Islet of Langerhans (tissue), 1 donor: ENCODE measurements around the gene OSCAR.

Source experiments
- FAIRE-seq: peaks from one replicate; lab custom pipeline; 2011; peaks lifted over from hg19 to GRCh38; lab: Jason Lieb, UNC

OSCAR gene

DNA sequence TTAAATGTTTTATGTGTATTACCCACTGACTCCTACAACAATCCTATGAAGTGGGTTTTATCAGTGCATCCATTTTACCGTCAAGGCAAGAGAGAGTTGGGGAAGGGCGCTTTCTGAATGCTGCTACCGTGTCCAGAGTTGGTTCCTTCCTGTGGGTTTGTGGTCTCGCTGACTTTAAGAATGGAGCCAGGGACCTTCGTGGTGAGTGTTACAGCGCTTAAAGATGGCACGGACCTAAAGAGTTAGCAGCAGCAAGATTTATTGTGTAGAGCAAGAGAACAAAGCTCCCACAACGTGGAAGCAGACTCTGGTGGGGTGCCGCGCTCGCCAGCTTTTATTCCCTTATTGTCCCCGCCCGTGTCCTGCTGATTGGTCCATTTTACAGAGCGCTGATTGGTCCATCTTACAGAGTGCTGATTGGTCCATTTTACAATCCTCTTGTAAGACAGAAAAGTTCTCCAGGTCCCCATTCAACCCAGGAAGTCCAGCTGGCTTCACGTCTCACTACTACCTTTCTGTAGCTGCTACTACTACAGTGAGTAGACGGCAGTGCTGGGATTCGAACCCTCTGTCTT, 6.1 kb downstream of the OSCAR start:
- FAIRE-seq: no peak

DNA sequence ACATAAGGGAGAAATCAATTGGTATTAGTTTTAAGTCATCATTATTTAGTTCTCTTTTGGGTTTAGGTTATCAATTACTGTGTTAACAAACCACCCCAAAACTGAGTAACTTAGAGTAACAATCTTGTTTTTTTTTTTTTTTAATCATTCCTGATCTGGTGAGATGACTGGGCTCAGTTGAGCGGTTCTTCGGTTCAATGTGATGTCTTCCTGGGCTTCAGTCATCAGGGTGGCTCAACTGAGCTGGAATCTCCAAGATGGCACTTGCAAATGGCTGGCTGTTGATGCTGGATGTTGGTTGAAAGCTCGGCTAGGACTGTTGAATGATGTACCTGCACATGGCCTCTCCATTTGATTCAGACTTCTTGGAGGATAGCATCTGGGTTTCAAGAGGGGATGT, 16.2 kb downstream of the OSCAR start:
- no peak for FAIRE-seq

DNA sequence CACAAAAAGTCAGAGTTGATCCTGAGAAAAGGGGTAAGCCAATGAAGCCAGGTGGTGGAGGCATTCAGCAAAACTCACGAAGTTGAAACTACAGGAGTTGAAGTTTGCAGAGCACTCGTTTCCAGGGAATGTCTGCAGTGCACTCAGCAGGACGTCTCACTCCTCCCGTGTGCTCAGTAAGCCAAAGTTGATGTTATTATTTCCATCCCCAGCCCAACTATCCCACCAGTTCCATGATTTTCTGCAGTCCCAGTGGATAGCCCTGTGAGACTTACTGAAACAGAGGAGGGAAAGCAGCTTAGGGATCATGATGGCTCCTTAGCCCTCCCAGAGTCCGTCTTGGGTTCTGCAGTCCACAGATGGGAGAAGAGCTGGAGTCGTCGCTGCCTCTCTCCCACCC, 19.6 kb downstream of the OSCAR start, which contains the start of gene TARM1:
Gene TARM1 (minus strand): TSS at position 334 of the 400 bp plus-strand sequence. CDS start 25 bp downstream, at position 309.
- FAIRE-seq: no peak

DNA sequence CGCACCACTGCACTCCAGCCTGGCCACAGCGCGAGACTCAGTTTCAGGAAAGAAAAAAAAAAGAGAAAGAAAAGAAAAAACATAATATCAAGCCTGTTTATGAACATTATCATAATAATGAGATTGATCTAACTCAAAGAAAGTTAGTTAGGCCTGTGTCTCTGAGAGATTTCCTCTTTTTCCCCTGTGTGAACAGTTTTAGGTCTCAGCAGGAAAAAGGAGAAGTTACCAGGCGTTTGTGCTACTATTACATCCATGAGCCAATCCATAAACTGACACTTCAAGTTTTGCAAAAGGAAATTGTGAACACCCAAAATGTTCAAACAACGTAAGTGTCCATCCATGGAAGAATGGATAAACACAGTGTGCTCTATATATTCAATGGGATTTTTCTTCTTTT, 23.3 kb downstream of the OSCAR start:
- FAIRE-seq: no peak

DNA sequence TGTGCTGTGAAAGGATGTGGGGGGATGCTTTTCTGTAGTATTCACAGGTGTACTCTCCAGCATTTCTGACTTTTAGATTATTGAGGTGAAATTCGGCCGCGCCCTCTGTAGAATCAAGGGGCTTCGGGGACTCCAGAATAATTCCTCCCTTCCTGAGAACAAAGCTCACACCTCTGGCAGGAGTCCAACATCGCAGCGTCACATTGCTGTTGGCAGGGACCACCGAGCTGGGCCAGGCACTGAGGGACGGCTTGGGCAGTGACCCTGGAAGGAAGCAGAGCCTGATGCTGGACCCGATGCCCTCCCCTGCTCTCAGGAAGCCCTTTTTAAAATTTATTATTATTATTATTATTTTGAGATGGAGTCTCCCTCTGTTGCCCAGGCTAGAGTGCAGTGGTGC, 25.8 kb downstream of the OSCAR start:
- FAIRE-seq: no peak

DNA sequence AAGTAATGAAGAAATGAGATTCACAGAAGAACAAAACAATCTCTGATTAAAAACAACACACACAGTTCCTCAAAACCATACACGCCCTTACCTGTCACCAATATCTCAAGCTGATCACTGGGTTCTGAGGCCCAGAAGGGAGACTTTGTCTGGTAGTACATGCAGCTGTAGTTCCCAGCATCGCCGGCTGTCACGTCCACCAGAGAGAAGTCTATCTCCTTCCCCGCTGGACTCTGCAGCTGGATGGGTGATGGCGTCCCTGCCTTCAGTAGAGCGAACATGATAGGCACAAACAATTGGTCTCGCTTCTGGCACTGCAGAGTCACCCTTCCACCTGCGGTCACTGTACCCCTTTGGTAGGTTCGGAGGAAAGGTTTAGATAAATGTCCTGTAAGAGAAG, 26.8 kb downstream of the OSCAR start:
- FAIRE-seq: no peak

DNA sequence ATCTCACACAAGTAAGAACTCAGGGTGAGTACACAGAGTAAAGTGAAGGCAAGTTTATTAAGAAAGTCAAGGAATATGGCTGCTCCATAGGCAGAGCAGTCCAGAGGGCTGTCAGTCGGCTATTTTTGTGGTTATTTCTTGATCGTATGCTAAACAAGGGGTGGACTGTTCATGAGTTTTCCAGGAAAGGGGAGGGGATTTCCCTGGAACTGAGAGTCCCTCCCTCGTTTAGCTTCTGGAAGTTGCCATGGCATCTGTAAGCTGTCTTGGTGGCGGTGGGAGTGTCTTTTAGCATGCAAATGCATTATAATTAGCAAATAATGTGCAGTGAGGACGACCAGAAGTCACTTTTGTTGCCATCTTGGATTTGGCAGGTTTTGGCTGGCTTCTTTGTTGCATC, 31.1 kb downstream of the OSCAR start:
- FAIRE-seq: no peak

DNA sequence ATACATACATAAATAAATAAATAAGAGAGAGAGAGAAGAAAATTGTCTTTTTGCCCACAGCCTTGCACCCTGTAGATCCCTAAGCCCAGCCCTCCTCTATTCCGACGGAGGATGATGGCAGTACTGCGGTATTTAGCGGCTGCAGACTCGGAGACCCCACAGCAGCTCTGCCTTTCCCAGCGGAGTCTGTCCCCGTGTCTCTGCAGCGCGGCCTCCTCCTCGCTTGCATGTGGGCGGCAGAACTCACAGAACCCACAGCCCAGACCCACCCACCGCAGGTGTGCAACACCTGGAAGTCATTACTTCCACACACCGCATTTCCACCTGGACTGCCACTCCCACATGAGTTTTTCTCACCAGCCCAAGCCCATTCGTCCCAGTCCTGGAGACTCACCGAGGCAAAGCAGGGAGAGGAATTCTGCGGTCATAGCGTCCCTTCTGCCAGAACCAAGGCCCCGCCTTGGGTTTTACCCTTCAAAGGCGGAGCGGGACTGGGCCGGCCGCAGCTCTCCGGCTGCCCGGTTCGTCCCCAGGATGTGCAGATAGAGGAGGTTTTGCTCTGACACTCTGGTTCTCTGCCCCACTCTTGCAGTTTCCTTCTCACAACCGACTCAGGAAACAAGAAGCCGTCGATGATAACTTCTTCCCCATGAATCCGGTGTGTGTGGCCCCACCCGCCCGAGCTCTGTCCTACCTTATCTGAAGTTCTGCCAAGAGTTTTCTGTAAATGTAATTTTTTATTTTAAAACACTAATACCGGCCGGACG, 37.1 kb downstream of the OSCAR start, which contains the start of gene VSTM1:
Gene VSTM1 (minus strand): TSS at position 548 of the 767 bp plus-strand sequence. CDS start 120 bp downstream, at position 428.
- FAIRE-seq: no peak

DNA sequence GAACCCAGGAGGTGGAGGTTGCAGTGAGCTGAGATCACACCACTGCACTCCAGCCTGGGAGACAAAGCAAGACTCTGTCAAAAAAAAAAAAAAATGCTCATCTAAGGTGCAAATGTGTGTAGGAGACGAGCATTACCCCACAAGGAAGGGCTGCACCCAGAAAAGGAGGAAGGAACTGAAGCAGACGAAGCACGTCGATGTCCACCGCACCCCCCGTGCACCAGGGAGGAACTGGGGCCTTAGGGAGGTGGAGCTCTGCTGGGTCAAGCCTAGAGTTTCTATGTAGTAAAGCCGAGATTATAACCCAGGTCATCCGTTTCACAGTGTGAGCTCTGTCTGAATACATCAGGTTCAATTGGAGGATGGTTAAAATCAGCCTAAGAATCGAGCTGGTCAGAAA, 38.0 kb downstream of the OSCAR start:
- FAIRE-seq: no peak

DNA sequence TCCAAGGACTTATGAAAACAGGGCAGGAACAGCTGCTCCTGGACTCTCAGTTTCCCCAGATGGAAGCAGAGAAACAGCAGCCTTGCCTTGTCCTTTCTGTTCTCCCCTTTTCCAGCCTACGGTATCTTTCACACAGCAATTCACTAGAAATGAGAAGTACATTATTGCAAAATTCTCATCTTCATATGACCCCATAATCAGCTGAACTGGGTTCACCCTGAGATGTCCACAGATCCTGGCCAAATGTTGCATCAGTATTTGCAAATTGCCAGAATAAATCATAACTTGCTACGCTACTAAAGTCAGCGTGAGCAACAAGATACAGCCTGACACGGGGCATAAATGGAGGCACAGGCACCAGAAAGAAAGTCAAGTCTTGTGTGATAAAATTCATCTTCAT, 53.0 kb downstream of the OSCAR start:
- FAIRE-seq: no peak

DNA sequence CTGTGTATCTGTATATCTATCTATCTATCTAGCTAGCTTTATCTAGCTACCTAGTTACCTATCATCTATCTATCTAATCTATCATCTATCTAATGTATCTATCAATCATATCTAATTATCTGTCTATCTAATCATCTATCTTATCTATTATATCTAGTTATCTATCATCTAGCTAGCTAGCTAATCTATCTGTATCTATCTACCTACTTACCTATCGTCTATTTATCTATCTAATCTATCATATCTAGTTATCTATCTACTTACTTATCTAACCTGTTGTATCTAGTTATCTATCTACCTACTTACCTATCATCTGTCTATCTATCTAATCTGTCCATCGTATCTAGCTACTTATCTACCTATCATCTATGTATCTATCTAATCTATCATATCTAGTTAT, 54.8 kb downstream of the OSCAR start:
- FAIRE-seq: no peak
